Measurements from ENCODE around the gene GAGE12H.
"Not testable (repeated sequence)": the region's sequence is repeated elsewhere in the genome, so short reads cannot be mapped to it uniquely, and the experiment has no call there.

The GAGE12H gene

GRCh38 chrX:49579649-49580048 is at the start of gene GAGE12H:
Gene GAGE12H, plus strand, starts transcription at chrX:49579949. Its CDS starts 1,155 bp downstream, at chrX:49581104.
- DNase-seq, result not testable (repeated sequence)

- not testable (repeated sequence) for DNase-seq
Measured at GRCh38 chrX:49531877-49532276, 47.9 kb upstream of the GAGE12H start, which contains the start of gene GAGE12C. Gene GAGE12C, plus strand, starts transcription at chrX:49532177. Its CDS starts 1,155 bp downstream, at chrX:49533332.

- DNase-seq, result not testable (repeated sequence)
Measured at GRCh38 chrX:49541433-49541832, 38.3 kb upstream of the GAGE12H start, which contains the start of gene GAGE12D. Gene GAGE12D, plus strand, starts transcription at chrX:49541733. Its CDS starts 1,155 bp downstream, at chrX:49542888.

GRCh38 chrX:49550989-49551388 is 28.8 kb upstream of the GAGE12H start, which contains the start of gene GAGE12E:
Gene GAGE12E, plus strand, starts transcription at chrX:49551289. Its CDS starts 1,155 bp downstream, at chrX:49552444.
- not testable (repeated sequence) for DNase-seq

GRCh38 chrX:49560542-49560941 is 19.2 kb upstream of the GAGE12H start, which contains the start of gene GAGE12F:
Gene GAGE12F, plus strand, starts transcription at chrX:49560842. Its CDS starts 1,155 bp downstream, at chrX:49561997.
- not testable (repeated sequence) for DNase-seq

- DNase-seq, result not testable (repeated sequence)
Measured at GRCh38 chrX:49568728-49569127, 11.0 kb upstream of the GAGE12H start.

GRCh38 chrX:49569152-49569551 is 10.6 kb upstream of the GAGE12H start:
- not testable (repeated sequence) for DNase-seq

GRCh38 chrX:49570100-49570499 is 9.6 kb upstream of the GAGE12H start, which contains the start of gene GAGE12G:
Gene GAGE12G, plus strand, starts transcription at chrX:49570400. Its CDS starts 1,155 bp downstream, at chrX:49571555.
- not testable (repeated sequence) for DNase-seq

- not testable (repeated sequence) for DNase-seq
Measured at GRCh38 chrX:49589196-49589595, 9.4 kb downstream of the GAGE12H start, which contains the start of gene GAGE2A. Gene GAGE2A, plus strand, starts transcription at chrX:49589496. Its CDS starts 1,155 bp downstream, at chrX:49590651.

GRCh38 chrX:49589769-49590478 is 10.2 kb downstream of the GAGE12H start:
- DNase-seq, result not testable (repeated sequence)

- not testable (repeated sequence) for DNase-seq
Measured at GRCh38 chrX:49590488-49590887, 10.7 kb downstream of the GAGE12H start.

- not testable (repeated sequence) for DNase-seq
Measured at GRCh38 chrX:49598720-49599119, 19.0 kb downstream of the GAGE12H start, which contains the start of gene GAGE1. Gene GAGE1, plus strand, starts transcription at chrX:49599020. Its CDS starts 1,155 bp downstream, at chrX:49600175.

- no peak for DNase-seq
Measured at GRCh38 chrX:49610718-49611310, 31.1 kb downstream of the GAGE12H start.

- DNase-seq, result no peak
Measured at GRCh38 chrX:49618574-49618973, 38.8 kb downstream of the GAGE12H start.

- DNase-seq, result no peak
Measured at GRCh38 chrX:49627086-49627777, 47.5 kb downstream of the GAGE12H start.

All from DMS 273 treated with DMSO at 0.1 percent for 48 hours (cell line).